Glomerular visceral epithelial cell (primary cell): Measurements from ENCODE around the gene FAM111A.
A peak's percentile ranks its signal among the peaks of the same experiment; 100 is the strongest.

Source experiments
- DNase-seq: peaks from one replicate; pipeline ENCODE4 v3.0.0-alpha.2; 2016; ENCODE audit errors: extremely low spot score

The FAM111A gene

GRCh38 chr11:59141673-59142460 lies 789 bp upstream of the FAM111A start:
- no peak for DNase-seq

DNA sequence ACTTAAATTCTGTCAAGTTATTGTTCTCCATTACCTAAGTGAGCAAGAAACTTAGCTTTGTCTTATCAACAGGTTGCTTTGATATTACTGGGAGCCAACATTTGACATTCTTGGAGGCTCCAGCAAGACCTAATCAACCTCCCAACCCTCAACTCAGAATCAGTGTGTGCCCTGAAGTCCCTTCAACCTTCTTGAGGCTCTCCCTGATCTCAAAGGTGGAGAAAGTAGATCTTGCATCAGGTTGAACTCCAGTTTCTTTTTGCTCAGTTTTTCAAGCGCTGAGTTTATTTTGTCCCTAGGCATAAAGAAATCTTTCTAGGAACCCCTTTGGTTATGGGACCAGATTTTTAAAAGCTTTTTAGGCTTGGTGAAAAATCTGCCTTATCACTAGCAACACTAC lies 1.4 kb downstream of the FAM111A start:
- no peak for DNase-seq

GRCh38 chr11:59144579-59145345 lies 2.1 kb downstream of the FAM111A start:
- DNase-seq: peak; percentile 87

DNA sequence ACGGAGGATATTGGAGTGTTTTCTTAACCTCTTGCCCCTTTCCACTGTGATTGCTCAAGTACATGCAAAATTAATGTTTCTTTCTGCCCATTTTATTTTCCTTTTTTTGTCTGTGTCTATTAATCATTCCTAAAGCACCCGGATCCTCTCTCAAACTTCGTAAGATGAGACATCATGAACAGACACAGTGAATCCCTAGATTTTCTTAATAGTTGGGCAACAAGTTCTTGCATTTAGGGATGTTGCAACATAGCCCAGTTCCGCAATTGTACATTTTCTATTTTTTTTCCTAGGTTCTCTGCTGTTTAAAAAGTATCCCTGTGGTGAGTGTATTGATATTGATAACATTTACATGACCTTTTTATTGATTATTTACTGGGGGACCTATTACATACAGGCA lies 2.9 kb downstream of the FAM111A start:
- DNase-seq: no peak

GRCh38 chr11:59151761-59152160 lies 9.1 kb downstream of the FAM111A start:
- DNase-seq: no peak

- no peak for DNase-seq
Measured at GRCh38 chr11:59152312-59152951, 9.8 kb downstream of the FAM111A start.

DNA sequence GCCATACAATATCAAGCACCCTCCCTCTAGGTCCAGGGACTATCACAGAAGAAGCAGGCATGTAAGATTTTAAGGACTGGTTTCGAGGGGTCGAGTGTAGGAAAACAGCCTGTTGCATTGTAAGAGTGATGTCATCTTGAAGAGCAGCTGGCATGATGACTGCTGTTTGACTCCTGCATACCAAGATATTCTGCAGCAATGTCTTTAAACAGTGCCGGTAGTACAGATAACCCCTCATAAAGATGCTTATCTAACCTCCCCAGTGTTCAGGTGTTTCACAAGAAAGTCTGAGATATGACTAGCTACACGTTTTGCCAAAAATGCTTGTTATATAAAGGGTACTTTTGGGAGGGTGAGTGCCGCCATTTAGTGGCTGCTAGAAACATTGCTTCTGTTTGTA lies 12.0 kb downstream of the FAM111A start:
- DNase-seq: no peak

GRCh38 chr11:59157433-59157832 lies 14.8 kb downstream of the FAM111A start:
- no peak for DNase-seq

DNA sequence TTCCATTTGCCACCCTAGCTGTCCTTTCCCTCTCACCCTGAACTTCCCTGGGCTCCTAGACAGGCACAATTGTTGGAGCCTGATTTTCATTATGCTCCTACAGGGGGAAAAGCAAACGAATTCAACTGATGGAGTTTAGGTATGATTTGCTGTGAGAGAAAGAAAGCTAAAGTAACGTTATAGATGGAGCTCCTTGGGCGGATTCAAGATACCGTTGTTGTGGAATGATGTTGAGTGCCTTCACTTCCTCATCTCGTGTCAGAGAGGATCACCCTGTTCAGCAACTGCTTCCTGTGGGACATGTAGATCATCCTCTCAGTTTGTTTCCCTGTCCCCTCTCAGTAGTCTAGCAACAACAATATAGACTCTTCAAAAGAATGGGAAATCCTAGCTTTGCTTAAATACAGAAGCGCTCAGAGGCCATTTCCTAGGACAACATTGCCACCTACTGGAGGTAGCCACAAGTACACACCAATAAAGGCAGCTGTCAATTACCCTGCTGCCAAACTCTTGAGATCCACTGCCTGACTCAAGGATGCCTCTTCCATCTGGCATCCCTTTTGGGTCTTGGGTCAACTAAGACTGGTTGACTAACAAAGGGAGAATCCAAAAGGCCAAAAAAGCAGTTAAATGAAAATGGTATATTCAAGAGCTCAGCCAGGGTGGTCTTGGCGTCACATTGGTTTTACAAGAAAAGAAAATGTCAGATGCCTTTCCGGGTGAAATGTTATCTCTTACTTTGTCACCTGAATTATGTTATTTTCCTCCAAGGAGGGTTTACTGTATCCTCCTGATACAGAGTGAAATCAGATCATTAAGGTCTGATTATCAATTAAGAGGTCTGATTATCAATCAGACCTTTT lies 15.8 kb downstream of the FAM111A start:
- peak; percentile 74 for DNase-seq

GRCh38 chr11:59164028-59164427 lies 21.4 kb downstream of the FAM111A start:
- DNase-seq: no peak

DNA sequence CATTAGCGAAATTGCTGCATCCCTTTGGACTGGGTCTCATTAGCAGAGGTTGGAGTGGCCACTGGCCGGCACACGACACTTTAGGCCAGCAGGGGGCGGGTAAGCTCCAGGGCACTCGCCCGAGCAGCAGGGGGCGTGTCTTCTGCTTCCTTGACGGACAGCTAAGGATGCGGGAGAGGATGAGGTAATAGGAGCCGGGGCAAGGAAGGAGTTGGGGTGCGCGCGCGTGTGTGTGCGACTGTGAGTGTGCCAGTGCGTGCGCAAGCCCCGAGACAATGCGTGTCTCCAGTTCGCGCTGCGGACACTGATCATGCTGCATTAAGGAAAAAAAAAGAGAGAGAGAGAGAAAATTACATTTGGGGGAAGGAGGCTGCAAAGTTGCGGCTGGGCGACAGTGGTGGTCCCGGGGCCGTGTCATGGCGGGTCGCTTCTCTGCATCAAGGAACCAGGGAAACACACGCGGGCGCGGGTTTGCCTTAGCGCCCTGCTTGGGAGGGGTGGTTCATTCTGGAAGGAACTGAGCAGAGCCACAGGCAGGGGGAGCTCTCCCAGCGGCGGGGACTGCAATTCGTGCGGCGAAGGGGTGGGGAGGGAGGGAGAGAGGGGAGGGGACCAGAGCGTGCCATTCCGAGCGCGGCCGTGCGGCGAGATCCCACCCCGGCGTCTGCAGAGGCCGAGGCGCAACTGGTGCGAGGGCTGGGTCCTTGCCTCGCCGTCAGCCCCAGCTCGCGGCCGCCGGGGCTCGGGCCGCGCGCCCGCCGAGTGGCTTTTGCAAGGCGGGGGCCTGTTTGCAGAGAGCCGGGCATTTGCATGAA lies 29.1 kb downstream of the FAM111A start, which contains the start of gene DTX4:
TSS of gene DTX4 (plus strand) at position 625 of the 815 bp plus-strand sequence. CDS start 464 bp downstream, outside the sequence.
- DNase-seq: peak; percentile 85

- no peak for DNase-seq
Measured at GRCh38 chr11:59172345-59173079, 29.9 kb downstream of the FAM111A start.

- no peak for DNase-seq
Measured at GRCh38 chr11:59173080-59173963, 30.7 kb downstream of the FAM111A start.

GRCh38 chr11:59173964-59174663 lies 31.5 kb downstream of the FAM111A start:
- DNase-seq: peak; percentile 19

DNA sequence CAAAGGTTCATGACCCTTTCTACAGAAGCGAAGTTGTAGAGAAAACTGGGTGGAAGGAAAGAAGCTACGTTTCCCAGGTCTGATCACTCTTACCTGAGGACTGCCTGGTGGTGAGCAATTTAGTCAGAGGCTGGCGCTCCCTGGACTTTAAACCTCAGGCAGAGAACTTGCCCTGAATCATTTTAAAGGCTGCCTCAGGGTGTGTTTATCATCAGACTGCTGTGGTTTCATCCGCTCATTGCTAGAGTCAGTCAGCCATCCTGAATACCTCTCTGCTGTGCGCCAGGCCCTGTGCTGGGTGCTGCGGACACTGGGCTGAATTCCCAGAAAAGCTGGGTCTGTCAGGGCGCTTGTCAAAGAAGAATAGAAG lies 32.0 kb downstream of the FAM111A start:
- peak; percentile 30 for DNase-seq

- no peak for DNase-seq
Measured at GRCh38 chr11:59175091-59175501, 32.4 kb downstream of the FAM111A start.

DNA sequence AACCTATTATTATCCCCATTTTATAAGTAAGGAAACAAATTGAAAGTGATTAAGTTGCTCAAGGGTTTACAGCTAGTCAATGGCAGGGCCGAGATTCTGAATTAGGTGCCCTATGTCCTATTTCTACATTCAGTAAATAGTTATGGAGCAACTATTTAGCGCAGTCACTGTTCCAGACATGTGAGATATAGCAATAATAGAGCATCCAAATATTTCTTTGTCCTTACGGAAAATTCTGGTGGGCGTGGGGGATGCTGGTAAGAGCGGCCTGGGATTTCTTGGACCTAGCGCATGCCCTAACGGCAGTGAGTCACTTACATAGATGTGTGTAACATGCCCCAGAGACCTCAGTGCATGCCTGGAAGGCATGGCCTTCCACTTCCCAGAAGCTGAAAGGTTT lies 33.7 kb downstream of the FAM111A start:
- no peak for DNase-seq

DNA sequence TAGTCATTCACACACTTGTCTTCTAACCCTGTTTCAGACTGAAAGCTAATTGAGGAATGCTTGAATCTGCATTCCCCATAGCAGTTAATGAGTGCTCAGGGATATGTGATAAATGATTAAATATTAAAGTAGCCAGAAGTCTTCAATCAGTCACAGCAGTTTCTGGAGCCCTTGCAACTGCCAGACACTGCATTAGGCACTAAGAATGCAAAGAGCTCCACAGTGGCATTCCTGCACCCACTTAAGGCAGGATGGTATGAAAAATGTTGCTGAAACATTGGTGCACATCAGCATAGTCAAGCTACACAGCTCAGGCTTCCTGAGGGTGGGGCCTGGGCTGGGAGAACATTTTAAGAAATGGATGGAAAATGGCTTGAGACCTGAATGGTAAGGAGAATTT lies 35.7 kb downstream of the FAM111A start:
- DNase-seq: no peak
